GM12878 (cell line): ENCODE results near the gene CNNM3. TPM values are rescaled to one million over a fixed set of nuclear protein-coding genes. Genes with fewer than 3 reads are reported as not detected.

Source experiments
- ATAC-seq: fragments of 200-7000 bp; cut with Tn5 transposase; 3 replicates; pipeline ENCODE4 v1.9.1; 2020; ENCODE audit warnings: mild to moderate bottlenecking, moderate library complexity
- BruUV-seq: library from RNA; stranded (reverse); fragments of 400-500 nt; replicated peaks from 2 replicates; lab custom pipeline; 2021; lab: Mats Ljungman, UMichigan
- CTCF ChIA-PET: fragments of 300-600 bp; sonication (Branson Sonifier 250); formaldehyde crosslinking; extraction: SDS; loops from one replicate; lab custom pipeline; 2021; ENCODE audit warnings: inconsistent platforms; lab: Yijun Ruan, JAX
- POLR2A ChIA-PET: fragments of 350-600 bp; formaldehyde crosslinking; extraction: SDS; loops from one replicate; lab custom pipeline; 2021; ENCODE audit warnings: inconsistent platforms; lab: Charles Lee
- RAD21 ChIA-PET: fragments of 300-600 bp; sonication (Branson Sonifier 250); formaldehyde crosslinking; loops from one replicate; lab custom pipeline; 2023; ENCODE audit warnings: antibody characterized with exemption; ENCODE audit not compliant: unreplicated experiment; lab: Charles Lee
- SMC1A ChIA-PET: fragments of 300-600 bp; sonication (Branson Sonifier 250); formaldehyde crosslinking; loops from one replicate; lab custom pipeline; 2023; ENCODE audit not compliant: unreplicated experiment, uncharacterized antibody; lab: Charles Lee
- DNase-seq: peaks from one replicate; pipeline ENCODE4 v3.0.0-alpha.2; 2011; ENCODE audit warnings: low read depth, low spot score
- FAIRE-seq: peaks from 3 replicates; lab custom pipeline; 2011; peaks lifted over from hg19 to GRCh38; lab: Jason Lieb, UNC
- H2AFZ ChIP-seq: 2 replicates; pipeline ENCODE4 v1.6.0; 2011; ENCODE audit warnings: low read depth, low read length, control low read depth; ENCODE audit not compliant: control insufficient read depth
- H3K27ac ChIP-seq: 2 replicates; pipeline ENCODE4 v1.5.1; 2011; ENCODE audit warnings: control low read depth; ENCODE audit not compliant: control insufficient read depth, insufficient read depth
- H3K27me3 ChIP-seq, 2 experiments: replicated peaks in 1 of 2; 2 replicates each; pipeline versions ENCODE4 v1.6.0 to v1.6.1; 2011; ENCODE audit warnings: low read length in 1 of 2; ENCODE audit not compliant: control insufficient read depth in 2 of 2, insufficient read depth in 2 of 2
- H3K36me3 ChIP-seq, 2 experiments: 2 replicates each; pipeline ENCODE4 v1.5.1; 2011; ENCODE audit warnings: low read length in 1 of 2; ENCODE audit not compliant: control insufficient read depth in 2 of 2, insufficient read depth in 2 of 2
- H3K4me1 ChIP-seq: 2 replicates; pipeline ENCODE4 v1.6.1; 2011; ENCODE audit warnings: mild to moderate bottlenecking, low read length, moderate library complexity, mixed read lengths; ENCODE audit not compliant: control insufficient read depth, insufficient read depth
- H3K4me2 ChIP-seq: 2 replicates; pipeline ENCODE4 v1.6.0; 2011; ENCODE audit warnings: control low read depth; ENCODE audit not compliant: control insufficient read depth, insufficient read depth
- H3K4me3 ChIP-seq: fragments of 200-600 bp; sonication (generic); 2 replicates; pipeline ENCODE4 v1.5.1; 2016
- H3K79me2 ChIP-seq: 2 replicates; pipeline ENCODE4 v1.6.0; 2011; ENCODE audit warnings: low read length; ENCODE audit not compliant: control insufficient read depth, insufficient read depth
- H3K9ac ChIP-seq: 2 replicates; pipeline ENCODE4 v1.8.0; 2011; ENCODE audit warnings: low read length, control low read depth, mixed read lengths; ENCODE audit not compliant: control insufficient read depth, insufficient read depth
- H3K9me3 ChIP-seq: replicated peaks from 3 replicates; pipeline ENCODE4 v1.5.1; 2011; ENCODE audit warnings: mild to moderate bottlenecking, low read length; ENCODE audit not compliant: control insufficient read depth, insufficient read depth
- H4K20me1 ChIP-seq: 2 replicates; pipeline ENCODE4 v1.6.0; 2011; ENCODE audit not compliant: control insufficient read depth, insufficient read depth
- CHD4 ChIP-seq: fragments of 200-600 bp; sonication (generic); IDR thresholded peaks from 2 replicates; pipeline ENCODE4 v1.6.1; 2016; ENCODE audit warnings: mild to moderate bottlenecking
- MYC ChIP-seq: IDR thresholded peaks from 2 replicates; pipeline ENCODE4 v1.6.1; 2011; ENCODE audit warnings: mild to moderate bottlenecking, low read length, moderate library complexity, inconsistent platforms; ENCODE audit not compliant: insufficient read depth, insufficient replicate concordance, insufficient read length, severe bottlenecking
- NFYA ChIP-seq: IDR thresholded peaks from 2 replicates; pipeline ENCODE4 v1.6.1; 2011; ENCODE audit warnings: low read depth, mild to moderate bottlenecking, low read length, improper control_type of control experiment, borderline replicate concordance
- NR2C1 ChIP-seq: fragments of 450-650 bp; IDR thresholded peaks from 2 replicates; pipeline ENCODE4 v1.6.1; 2017; ENCODE audit warnings: antibody characterized with exemption, mild to moderate bottlenecking, moderate library complexity
- PAX5 ChIP-seq: IDR thresholded peaks from 2 replicates; pipeline ENCODE4 v1.6.1; 2011; ENCODE audit warnings: low read depth, low read length, borderline replicate concordance
- POLR2AphosphoS2 ChIP-seq: IDR thresholded peaks from 2 replicates; pipeline ENCODE4 v1.6.1; 2011; ENCODE audit warnings: low read depth, mild to moderate bottlenecking, low read length, improper control_type of control experiment, moderate library complexity
- PRDM15 ChIP-seq: fragments of 450-650 bp; formaldehyde crosslinking; IDR thresholded peaks from 2 replicates; pipeline ENCODE4 v1.4.0; 2020; ENCODE audit warnings: mild to moderate bottlenecking, moderate library complexity
- RAD21 ChIP-seq: IDR thresholded peaks from 2 replicates; pipeline ENCODE4 v1.6.1; 2011; ENCODE audit warnings: mild to moderate bottlenecking, low read depth, low read length, moderate library complexity; ENCODE audit not compliant: insufficient read depth
- RUNX3 ChIP-seq: IDR thresholded peaks from 2 replicates; pipeline ENCODE4 v1.6.1; 2012; ENCODE audit warnings: low read length, inconsistent platforms
- SREBF2 ChIP-seq: IDR thresholded peaks from 2 replicates; pipeline ENCODE4 v1.6.1; 2012; ENCODE audit warnings: mild to moderate bottlenecking, low read length
- SUZ12 ChIP-seq: fragments of 200-600 bp; sonication (generic); IDR thresholded peaks from one replicate; pipeline ENCODE4 v1.6.1; 2018; ENCODE audit warnings: antibody characterized with exemption, mild to moderate bottlenecking; ENCODE audit not compliant: unreplicated experiment
- TARDBP ChIP-seq: IDR thresholded peaks from 2 replicates; pipeline ENCODE4 v1.6.1; 2016; ENCODE audit warnings: borderline replicate concordance
- ZNF687 ChIP-seq: fragments of 450-650 bp; IDR thresholded peaks from 2 replicates; pipeline ENCODE4 v1.6.1; 2017; ENCODE audit warnings: mild to moderate bottlenecking, moderate library complexity
- WGBS: methylation state at CpG from one replicate; pipeline ENCODE4 v1.1.6; 2016; ENCODE audit warnings: low lambda C conversion rate; ENCODE audit not compliant: insufficient replicate concordance, insufficient coverage; ENCODE audit errors: missing lambda C conversion rate; 5-methylcytosine and 5-hydroxymethylcytosine counted together
- in situ Hi-C: fragments of 300-500 bp; cut with MboI; formaldehyde crosslinking; loops from 9 replicates; pipeline ENCODE4 v1.14.3; 2018; ENCODE audit warnings: mixed read lengths
- intact Hi-C: fragments of 100-400 bp; cut with micrococcal nuclease; formaldehyde crosslinking; loops from one replicate; pipeline ENCODE4 v1.14.2; 2022; ENCODE audit not compliant: unreplicated experiment
- polyA plus RNA-seq, 11 experiments: library from polyadenylated mRNA; depleted of rRNA in 4 of 11; unstranded in 6 of 11; stranded (reverse) in 5 of 11; fragments of >200 nt; fragmentation: Nextera tagmentation in 4 of 11; fragmentation: Illumina TruSeq in 1 of 11; extraction: Ambion mirVana in 4 of 11; extraction: Trizol in 1 of 11; gene quantifications; 1 replicate in 1 of 11; 2 replicates in 10 of 11; pipeline versions ENCODE4 v1.2.1 to v1.2.3, GENCODE V29; 2011 to 2016; ENCODE audit warnings: inconsistent platforms in 2 of 11, missing spikeins in 2 of 11, low read depth in 1 of 11
- total RNA-seq, 4 experiments: library from RNA; depleted of rRNA in 3 of 4; stranded (reverse); fragments of >200 nt in 3 of 4; fragmentation: Illumina TruSeq in 1 of 4; extraction: Trizol in 1 of 4; gene quantifications; 2 replicates each; pipeline versions ENCODE4 v1.2.1 to v1.2.3, GENCODE V29; 2013 to 2021

CNNM3 gene
- total and polyA plus RNA-seq, 10 of the 15 experiments (the other 5 are each of a cell fraction or from before 2014, with no cell fraction given): 0.72 to 14.3 (median 4.0) TPM

- Histone ChIP-seq H3K36me3 (peaks cover 0 to 4% of the 10 kb centered on the region in 2 experiments; a peak in 2 of 4 replicates), H3K79me2 (no peaks in the 10 kb centered on the region), H3K9ac (no peak overlapping the region), H2AFZ (peak overlapping the region; percentile 57), H4K20me1 (no peaks in the 10 kb centered on the region), H3K4me1 (peaks cover 9% of the 10 kb centered on the region), H3K9me3 (no peaks in the 10 kb centered on the region), H3K4me2 (no peak overlapping the region; the same call in 1 of the 2 replicates), H3K27me3 (no peaks in the 10 kb centered on the region), H3K27ac (no peak overlapping the region; the same call in 1 of the 2 replicates), H3K4me3 (no peak overlapping the region)
- no peak for FAIRE-seq
- POLR2A ChIA-PET: interaction anchor here (0.5 to 0.6 kb wide), 4 partner anchors 14 to 74 kb away, joined by 3 to 5 read pairs (median 4); no protein-coding TSS in a partner anchor
- intact Hi-C loops (no loop called here), in situ Hi-C loops (no loop called here)
- CTCF ChIA-PET: interaction anchor here (1.8 kb wide), 1 partner anchor 19 kb away, joined by 6 read pairs; the partner anchor contains the start of gene ANKRD39
- ATAC-seq: no peak; the same call in 2 of the 3 replicates
- 81% methylated on average over 21 of the region's 23 CpGs for WGBS
- no peak for DNase-seq
- SMC1A ChIA-PET: no interaction called here
- RAD21 ChIA-PET: interaction anchor here (1.7 kb wide), 1 partner anchor 19 kb away, joined by 8 read pairs; the partner anchor contains the start of gene ANKRD39
- no TSS peak for BruUV-seq
- no peak for TF ChIP-seq SUZ12
- no peak for TF ChIP-seq NFYA
- no peak for TF ChIP-seq SREBF2
- TF ChIP-seq CHD4: no peak
- no peak for TF ChIP-seq TARDBP
- no peak for TF ChIP-seq PRDM15 (CRISPR knock-in tag)
- no peak for TF ChIP-seq ZNF687
- TF ChIP-seq RAD21: no peak
- no peak for TF ChIP-seq MYC
- TF ChIP-seq RUNX3: no peak
- TF ChIP-seq POLR2AphosphoS2: no peak
- no peak for TF ChIP-seq NR2C1
- no peak for TF ChIP-seq PAX5
Observed at GRCh38 chr2:96838345-96839292, 22.6 kb downstream of the CNNM3 start.
